Measurements from ENCODE around the gene THADA. TPM values are rescaled to one million over a fixed set of nuclear protein-coding genes. Genes with fewer than 3 reads are reported as not detected.

Gene THADA
- total and polyA plus RNA-seq, 8 donors, result 9.4 to 25.1 (median 18.2) TPM

- H3K9me3 ChIP-seq, result no peaks in the 10 kb centered on the region
- H3K36me3 ChIP-seq, result no peaks in the 10 kb centered on the region
- DNase-seq (no peak), FAIRE-seq (no peak), ATAC-seq (peak in 3 of 4 donors; percentile 10 to 50 (median 50))
- H3K4me1 ChIP-seq, result peaks cover 0 to 9% (median 8%) of the 10 kb centered on the region in 3 donors
- intact Hi-C loops (cut with DNase I), result no loop called here
- H3K4me3 ChIP-seq, result no peak overlapping the region
- no peak for TF ChIP-seq CTCF (IDR thresholded peaks at IDR 0.05)
- no peaks in the 10 kb centered on the region for H3K27me3 ChIP-seq
- H3K27ac ChIP-seq, result peak overlapping the region in 2 of 4 donors; percentile 2 to 39
- 55 to 63% methylated on average over 2 of the region's 2 CpGs for WGBS, 2 donors
Measured at GRCh38 chr2:43325107-43325811, 270.6 kb downstream of the THADA start.

GRCh38 chr2:43324259-43325106, 271.4 kb downstream of the THADA start:
- DNase-seq (peak in 2 of 6 donors; percentile 30 to 31), ATAC-seq (peak in 3 of 4 donors; percentile 52 to 72 (median 54)), FAIRE-seq (no peak)
- no peaks in the 10 kb centered on the region for H3K27me3 ChIP-seq
- TF ChIP-seq CTCF (IDR thresholded peaks at IDR 0.05), result no peak
- intact Hi-C loops (cut with DNase I), result no loop called here
- no peak overlapping the region for H3K4me3 ChIP-seq
- no peaks in the 10 kb centered on the region for H3K36me3 ChIP-seq
- 90 to 93% methylated on average over 8 of the region's 8 CpGs for WGBS, 2 donors
- peaks cover 0 to 2% (median 2%) of the 10 kb centered on the region in 3 donors for H3K4me1 ChIP-seq
- H3K27ac ChIP-seq, result peak overlapping the region in 2 of 4 donors; percentile 2 to 39
- no peaks in the 10 kb centered on the region for H3K9me3 ChIP-seq

GRCh38 chr2:43323857-43324256, 272.0 kb downstream of the THADA start:
- ATAC-seq, result peak in 3 of 4 donors; percentile 9 to 37 (median 18)
- H3K27me3 ChIP-seq, result no peaks in the 10 kb centered on the region
- no peaks in the 10 kb centered on the region for H3K9me3 ChIP-seq
- no peak overlapping the region for H3K4me3 ChIP-seq
- intact Hi-C loops (cut with DNase I), result no loop called here
- 87 to 90% methylated on average over 4 of the region's 4 CpGs for WGBS, 2 donors
- no peak for TF ChIP-seq CTCF (IDR thresholded peaks at IDR 0.05)
- no peak for FAIRE-seq
- H3K27ac ChIP-seq, result no peak overlapping the region
- DNase-seq, result no peak
- no peaks in the 10 kb centered on the region for H3K4me1 ChIP-seq
- H3K36me3 ChIP-seq, result no peaks in the 10 kb centered on the region

- DNase-seq, result no peak
- no peak for TF ChIP-seq CTCF (IDR thresholded peaks at IDR 0.05)
- 96 to 100% methylated on average over 1 of the region's 1 CpG for WGBS, 2 donors
- Histone ChIP-seq H3K4me1 (no peaks in the 10 kb centered on the region), H3K4me3 (no peak overlapping the region), H3K36me3 (no peaks in the 10 kb centered on the region), H3K27ac (no peak overlapping the region), H3K9me3 (no peaks in the 10 kb centered on the region), H3K27me3 (no peaks in the 10 kb centered on the region)
- no peak for FAIRE-seq
- intact Hi-C loops (cut with DNase I), result no loop called here
- no peak for ATAC-seq
Measured at GRCh38 chr2:43321446-43321845, 274.4 kb downstream of the THADA start.

All from pancreas (tissue), 10 donors.